Endothelial cell of hepatic sinusoid (primary cell): ENCODE measurements around the gene CEP350.

Source experiments
- in situ Hi-C: cut with HindIII; loops from 2 replicates; pipeline ENCODE4 v1.10.0; 2017; ENCODE audit warnings: low sequenced_read_pairs

Gene CEP350

GRCh38 chr1:180153032-180153431 is 198.4 kb downstream of the CEP350 start:
- in situ Hi-C loops, result no loop called here

DNA sequence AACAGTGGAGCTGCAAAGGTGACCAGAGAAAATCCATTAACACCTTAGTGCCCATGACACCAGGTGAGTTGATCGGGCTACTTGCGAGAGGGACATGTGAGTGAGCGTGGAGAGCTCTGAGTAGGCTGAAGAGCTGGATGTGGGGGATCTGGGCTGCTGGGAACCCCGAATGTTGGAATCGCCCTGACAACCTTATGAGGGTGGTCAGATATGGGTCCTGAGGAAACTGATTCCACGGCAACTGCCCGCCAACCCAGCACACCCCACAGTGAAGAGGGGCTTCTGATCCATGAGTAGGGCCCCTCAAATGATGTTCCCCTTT is 199.4 kb downstream of the CEP350 start:
- in situ Hi-C loops, result no loop called here

- in situ Hi-C loops, result no loop called here
These were observed 199.9 kb downstream of the CEP350 start, which contains the start of gene QSOX1 for GRCh38 chr1:180154325-180155181. TSS of gene QSOX1 (plus strand) at chr1:180154869. CDS start at chr1:180154908, 39 bp downstream.

- in situ Hi-C loops, result no loop called here
These were observed 200.6 kb downstream of the CEP350 start for GRCh38 chr1:180155182-180155682.

DNA sequence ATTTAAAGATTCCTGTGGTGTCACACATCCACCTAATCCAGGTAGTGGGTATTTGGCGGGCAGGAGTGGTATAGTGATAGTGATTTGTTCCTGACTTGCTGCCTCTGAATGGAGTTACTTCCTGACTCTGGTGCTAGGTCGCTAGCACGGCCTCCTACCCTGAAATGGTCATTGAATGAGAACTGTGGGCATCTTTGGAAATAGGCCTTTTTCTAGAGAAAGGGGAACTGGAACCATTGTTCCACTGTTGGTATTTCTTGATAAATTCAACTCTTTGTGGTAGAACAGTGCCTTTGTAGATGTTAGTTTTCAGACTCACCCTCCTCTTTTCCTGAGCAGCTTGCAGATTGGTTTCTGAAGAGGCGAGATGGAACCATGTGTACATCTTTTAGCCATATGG is 201.6 kb downstream of the CEP350 start:
- in situ Hi-C loops, result no loop called here

DNA sequence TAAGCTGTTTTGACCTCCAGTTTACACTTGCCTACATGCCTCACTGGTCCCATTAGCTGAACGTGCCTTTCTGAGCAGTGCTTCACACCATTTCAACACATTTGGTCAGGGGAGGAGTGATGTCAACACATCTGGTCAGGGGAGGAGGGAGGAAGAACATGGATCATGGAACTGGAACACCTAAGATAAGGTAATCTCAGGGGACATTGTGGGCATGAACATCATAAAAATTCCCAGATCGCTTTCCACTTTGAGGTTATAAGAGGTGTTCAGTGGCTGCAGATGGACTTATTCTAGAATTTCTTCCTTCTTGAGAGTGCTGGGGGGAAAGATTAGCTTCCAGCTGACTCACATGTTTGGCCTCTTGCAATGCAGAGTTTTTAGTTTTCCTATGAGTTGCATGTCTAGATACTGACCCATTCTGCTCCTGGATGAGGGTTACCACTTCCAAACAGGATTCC is 202.1 kb downstream of the CEP350 start:
- in situ Hi-C loops, result no loop called here

DNA sequence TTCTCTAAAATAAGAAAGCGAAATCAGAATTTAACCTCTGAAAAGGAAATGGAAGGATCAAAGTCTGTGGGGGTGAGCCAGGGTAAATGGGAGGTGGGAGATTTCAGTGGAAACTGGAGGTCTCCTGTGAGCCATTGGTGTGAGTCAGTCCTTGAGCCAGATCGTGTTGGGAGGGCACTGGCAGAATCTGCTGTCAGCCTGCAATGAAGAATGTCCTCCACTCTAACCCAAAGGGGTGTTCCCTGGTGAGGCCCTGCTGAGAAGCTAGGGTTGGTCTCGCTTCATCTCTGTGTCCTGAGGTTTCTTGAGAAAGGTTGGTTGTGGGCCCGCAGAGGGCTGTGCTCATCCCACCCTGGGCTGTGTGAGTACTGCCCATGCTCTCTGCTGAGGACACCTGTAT is 202.5 kb downstream of the CEP350 start:
- in situ Hi-C loops, result no loop called here

DNA sequence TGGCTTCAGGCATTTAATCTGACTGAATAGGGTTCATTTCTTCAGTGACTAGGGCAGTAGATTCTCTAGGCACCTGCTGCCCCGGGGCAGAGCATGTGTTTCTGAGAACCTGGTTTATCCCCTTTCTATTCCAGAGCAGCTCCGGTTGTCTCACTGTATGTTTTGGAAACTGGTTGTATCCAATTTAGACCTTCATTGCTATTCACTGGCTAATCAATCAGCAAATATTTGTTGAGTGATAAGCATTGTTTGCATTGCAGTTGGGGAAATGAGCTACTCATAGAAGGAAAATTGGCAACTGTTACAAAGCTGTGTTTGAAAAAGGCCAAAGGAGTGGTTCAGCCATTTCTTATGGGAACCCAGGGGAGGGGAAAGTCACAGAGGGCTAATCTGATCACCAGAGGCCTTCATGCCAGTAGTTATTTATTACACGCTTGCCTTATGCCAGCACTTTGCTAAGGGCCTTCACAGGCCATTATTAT is 203.0 kb downstream of the CEP350 start:
- in situ Hi-C loops, result no loop called here

- in situ Hi-C loops, result no loop called here
These were observed 203.8 kb downstream of the CEP350 start for GRCh38 chr1:180158149-180159147.

- in situ Hi-C loops, result no loop called here
These were observed 205.7 kb downstream of the CEP350 start for GRCh38 chr1:180160357-180160756.

DNA sequence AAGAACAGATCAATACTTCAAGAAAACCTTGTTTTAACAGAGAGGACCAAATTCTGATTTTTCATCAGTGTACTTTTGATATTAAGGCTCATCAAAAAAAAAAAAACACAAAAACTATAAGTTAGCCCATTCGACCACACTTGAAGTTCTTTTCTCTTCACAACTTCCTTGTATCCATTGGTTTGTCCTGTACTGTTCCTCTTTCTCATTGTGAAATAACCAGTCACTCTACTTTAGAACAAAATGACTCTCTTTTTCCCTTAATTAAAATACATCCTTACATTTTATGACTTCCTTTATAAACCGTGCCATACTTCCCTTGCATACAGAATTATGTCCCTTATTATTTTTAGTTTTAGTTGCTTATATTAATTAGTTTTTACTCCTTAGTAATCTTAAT is 208.4 kb downstream of the CEP350 start:
- in situ Hi-C loops, result no loop called here
